HepG2 (cell line): ENCODE data around the gene SOX12. TPM values are rescaled to one million over a fixed set of nuclear protein-coding genes. Genes with fewer than 3 reads are reported as not detected.

ENCODE experiments used
- HNF4A ChIP-seq: sonication (generic); formaldehyde crosslinking; IDR thresholded peaks from 2 replicates; pipeline ENCODE4 v1.4.0; 2020; ENCODE audit warnings: missing genetic modification reagents
- MEF2D ChIP-seq: sonication (generic); formaldehyde crosslinking; IDR thresholded peaks from 2 replicates; pipeline ENCODE4 v1.5.1; 2020; ENCODE audit warnings: mild to moderate bottlenecking, missing genetic modification reagents
- MIER3 ChIP-seq: IDR thresholded peaks from 2 replicates; pipeline ENCODE4 v1.6.1; 2016; ENCODE audit warnings: missing compliant biosample characterization, borderline replicate concordance
- NCOA1 ChIP-seq: sonication (generic); formaldehyde crosslinking; IDR thresholded peaks from 2 replicates; pipeline ENCODE4 v1.9.0; 2021; ENCODE audit warnings: missing genetic modification reagents
- SNAPC4 ChIP-seq: sonication (generic); formaldehyde crosslinking; IDR thresholded peaks from 2 replicates; pipeline ENCODE4 v1.4.0; 2020; ENCODE audit warnings: mild to moderate bottlenecking, missing genetic modification reagents
- SSRP1 ChIP-seq: IDR thresholded peaks from 2 replicates; pipeline ENCODE4 v1.6.1; 2016; ENCODE audit warnings: control low read depth
- TOE1 ChIP-seq: sonication (generic); formaldehyde crosslinking; IDR thresholded peaks from 2 replicates; pipeline ENCODE4 v1.4.0; 2020; ENCODE audit warnings: mild to moderate bottlenecking, missing genetic modification reagents
- ZBTB1 ChIP-seq: sonication (generic); formaldehyde crosslinking; IDR thresholded peaks from 2 replicates; pipeline ENCODE4 v1.4.0; 2020; ENCODE audit warnings: missing genetic modification reagents, borderline replicate concordance
- ZMAT3 ChIP-seq: sonication (generic); formaldehyde crosslinking; conservative IDR thresholded peaks from 2 replicates; pipeline ENCODE4 v1.7.0; 2021; ENCODE audit warnings: missing genetic modification reagents
- ZNF12 ChIP-seq: sonication (generic); formaldehyde crosslinking; IDR thresholded peaks from 2 replicates; pipeline ENCODE4 v1.5.0; 2020; ENCODE audit warnings: missing genetic modification reagents
- ZNF652 ChIP-seq: IDR thresholded peaks from 2 replicates; pipeline ENCODE4 v1.6.1; 2016; ENCODE audit warnings: low read depth, borderline replicate concordance
- ZSCAN29 ChIP-seq: sonication (generic); formaldehyde crosslinking; conservative IDR thresholded peaks from 2 replicates; pipeline ENCODE4 v1.4.0; 2020; ENCODE audit warnings: mild to moderate bottlenecking, missing genetic modification reagents
- polyA plus RNA-seq, 8 experiments: library from polyadenylated mRNA; depleted of rRNA in 3 of 8; stranded (reverse) in 7 of 8; unstranded in 1 of 8; fragments of >200 nt; fragmentation: Illumina TruSeq in 4 of 8; extraction: Trizol in 4 of 8; gene quantifications; 2 replicates each; pipeline versions ENCODE4 v1.2.1 to v1.2.3, GENCODE V29; 2011 to 2016; ENCODE audit warnings: low read depth in 4 of 8, missing spikeins in 1 of 8, mixed read lengths in 1 of 8; ENCODE audit not compliant: insufficient read depth in 1 of 8
- total RNA-seq, 5 experiments: library from RNA; depleted of rRNA; stranded (reverse); fragments of >200 nt; fragmentation: Illumina TruSeq; extraction: Trizol; gene quantifications; 2 replicates each; pipeline ENCODE4 v1.2.3, GENCODE V29; 2016; ENCODE audit warnings: low read depth in 1 of 5
- TF ChIP-seq, protein P1 (sequence below): sonication (generic); formaldehyde crosslinking; conservative IDR thresholded peaks from 2 replicates; pipeline ENCODE4 v1.8.0; 2022; ENCODE audit warnings: mild to moderate bottlenecking, moderate library complexity, missing genetic modification reagents
- TF ChIP-seq, protein P2 (sequence below): sonication (generic); formaldehyde crosslinking; IDR thresholded peaks from 2 replicates; pipeline ENCODE4 v1.5.0; 2020; ENCODE audit warnings: mild to moderate bottlenecking, missing genetic modification reagents, borderline replicate concordance
- TF ChIP-seq, protein P3 (sequence below): sonication (generic); formaldehyde crosslinking; IDR thresholded peaks from 2 replicates; pipeline ENCODE4 v1.4.0; 2020; ENCODE audit warnings: mild to moderate bottlenecking, missing genetic modification reagents

SOX12 gene
- total and polyA plus RNA-seq, 2 of the 13 experiments (the other 11 are each of a cell fraction or from before 2014, with no cell fraction given), result 10.0 to 18.7 TPM

GRCh38 chr20:373171-373890 lies 48.0 kb downstream of the SOX12 start (continued):
- TF ChIP-seq ZSCAN29 (no peak), HNF4A (CRISPR knock-in tag) (no peak; the same call in 1 of the 2 replicates), ZNF652 (CRISPR knock-in tag) (no peak), MEF2D (CRISPR knock-in tag) (0 out of 2 replicates have a peak, but pooled peaks have one; percentile 65), NCOA1 (CRISPR knock-in tag) (no peak), MIER3 (no peak), ZBTB1 (CRISPR knock-in tag) (no peak), SNAPC4 (CRISPR knock-in tag) (no peak), ZNF12 (CRISPR knock-in tag) (peak; percentile 65; the same call in 1 of the 2 replicates), TOE1 (CRISPR knock-in tag) (no peak), ZMAT3 (no peak), SSRP1 (no peak)
- TF ChIP-seq, protein P1, sequence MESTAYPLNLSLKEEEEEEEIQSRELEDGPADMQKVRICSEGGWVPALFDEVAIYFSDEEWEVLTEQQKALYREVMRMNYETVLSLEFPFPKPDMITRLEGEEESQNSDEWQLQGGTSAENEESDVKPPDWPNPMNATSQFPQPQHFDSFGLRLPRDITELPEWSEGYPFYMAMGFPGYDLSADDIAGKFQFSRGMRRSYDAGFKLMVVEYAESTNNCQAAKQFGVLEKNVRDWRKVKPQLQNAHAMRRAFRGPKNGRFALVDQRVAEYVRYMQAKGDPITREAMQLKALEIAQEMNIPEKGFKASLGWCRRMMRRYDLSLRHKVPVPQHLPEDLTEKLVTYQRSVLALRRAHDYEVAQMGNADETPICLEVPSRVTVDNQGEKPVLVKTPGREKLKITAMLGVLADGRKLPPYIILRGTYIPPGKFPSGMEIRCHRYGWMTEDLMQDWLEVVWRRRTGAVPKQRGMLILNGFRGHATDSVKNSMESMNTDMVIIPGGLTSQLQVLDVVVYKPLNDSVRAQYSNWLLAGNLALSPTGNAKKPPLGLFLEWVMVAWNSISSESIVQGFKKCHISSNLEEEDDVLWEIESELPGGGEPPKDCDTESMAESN (CRISPR knock-in tag), result no peak
- TF ChIP-seq, protein P2, sequence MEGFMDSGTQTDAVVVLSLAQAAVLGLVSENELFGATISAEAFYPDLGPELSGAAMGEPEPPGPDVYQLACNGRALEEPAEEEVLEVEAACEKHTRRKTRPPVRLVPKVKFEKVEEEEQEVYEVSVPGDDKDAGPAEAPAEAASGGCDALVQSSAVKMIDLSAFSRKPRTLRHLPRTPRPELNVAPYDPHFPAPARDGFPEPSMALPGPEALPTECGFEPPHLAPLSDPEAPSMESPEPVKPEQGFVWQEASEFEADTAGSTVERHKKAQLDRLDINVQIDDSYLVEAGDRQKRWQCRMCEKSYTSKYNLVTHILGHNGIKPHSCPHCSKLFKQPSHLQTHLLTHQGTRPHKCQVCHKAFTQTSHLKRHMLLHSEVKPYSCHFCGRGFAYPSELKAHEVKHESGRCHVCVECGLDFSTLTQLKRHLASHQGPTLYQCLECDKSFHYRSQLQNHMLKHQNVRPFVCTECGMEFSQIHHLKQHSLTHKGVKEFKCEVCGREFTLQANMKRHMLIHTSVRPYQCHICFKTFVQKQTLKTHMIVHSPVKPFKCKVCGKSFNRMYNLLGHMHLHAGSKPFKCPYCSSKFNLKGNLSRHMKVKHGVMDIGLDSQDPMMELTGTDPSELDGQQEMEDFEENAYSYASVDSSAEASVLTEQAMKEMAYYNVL (CRISPR knock-in tag), result no peak; the same call in 1 of the 2 replicates
- TF ChIP-seq, protein P3, sequence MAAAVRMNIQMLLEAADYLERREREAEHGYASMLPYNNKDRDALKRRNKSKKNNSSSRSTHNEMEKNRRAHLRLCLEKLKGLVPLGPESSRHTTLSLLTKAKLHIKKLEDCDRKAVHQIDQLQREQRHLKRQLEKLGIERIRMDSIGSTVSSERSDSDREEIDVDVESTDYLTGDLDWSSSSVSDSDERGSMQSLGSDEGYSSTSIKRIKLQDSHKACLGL, result peak; percentile 31; the same call in 1 of the 2 replicates
